ENCODE measurements around the gene RAB4B. TPM values are rescaled to one million over a fixed set of nuclear protein-coding genes. Genes with fewer than 3 reads are reported as not detected.
"Not testable (repeated sequence)": the region's sequence is repeated elsewhere in the genome, so short reads cannot be mapped to it uniquely, and the experiment has no call there.

Gene RAB4B, protein sequence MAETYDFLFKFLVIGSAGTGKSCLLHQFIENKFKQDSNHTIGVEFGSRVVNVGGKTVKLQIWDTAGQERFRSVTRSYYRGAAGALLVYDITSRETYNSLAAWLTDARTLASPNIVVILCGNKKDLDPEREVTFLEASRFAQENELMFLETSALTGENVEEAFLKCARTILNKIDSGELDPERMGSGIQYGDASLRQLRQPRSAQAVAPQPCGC
- total RNA-seq, result 10 to 100 TPM; 37.9 to 38.2 TPM

DNA sequence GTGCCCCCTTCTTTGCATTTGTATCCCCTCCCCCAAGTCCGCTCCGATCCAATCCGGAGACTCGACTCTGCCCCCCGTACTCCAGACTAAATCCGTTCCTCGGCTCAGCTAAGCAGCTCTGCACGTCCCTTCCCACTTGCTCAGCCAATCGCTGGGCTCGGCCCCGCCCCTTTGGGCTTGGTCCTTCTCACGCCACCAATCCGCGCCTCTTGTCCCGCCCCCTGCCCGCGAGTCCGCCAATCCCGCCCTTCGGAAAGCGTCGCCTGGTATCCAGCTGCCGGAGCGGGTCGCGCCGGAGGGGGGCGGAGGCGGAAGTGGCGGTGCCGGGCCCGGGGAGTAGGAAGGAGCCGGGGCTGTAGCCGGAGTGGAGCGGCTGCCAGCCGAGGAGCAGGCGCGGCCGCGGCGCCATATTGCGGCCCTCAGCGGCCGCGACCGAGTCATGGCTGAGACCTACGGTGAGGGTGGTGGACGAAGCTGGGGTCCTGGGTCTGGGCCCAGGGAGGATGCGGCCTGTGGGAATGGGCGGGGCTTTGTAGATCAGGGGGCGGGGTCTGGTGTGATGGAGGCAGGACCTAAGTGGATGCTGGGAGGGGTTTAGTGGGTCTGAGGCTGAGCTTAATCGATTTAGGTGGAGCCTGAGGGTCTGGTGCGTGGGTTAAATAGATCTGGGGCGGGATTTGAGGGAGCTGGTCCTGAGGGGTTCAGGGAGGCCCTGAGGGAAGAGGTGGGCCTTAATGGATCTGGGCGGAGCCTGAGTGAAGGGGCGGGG, at the start of gene RAB4B:
Gene RAB4B, plus strand, starts transcription at position 311 of the 769 bp plus-strand sequence. Its CDS starts 129 bp downstream, at position 440.
- Histone ChIP-seq H3K27ac (peak within 1 kb of the TSS; percentile 87 to 99), H3K27me3 (replicated peaks; ENCODE audit: insufficient read depth) (no peaks in the 10 kb centered on the region), H3K4me3 (peak within 1 kb of the TSS; percentile 70), H3K4me1 (ENCODE audit: control insufficient read depth in 1 of 2, low read depth in 2 of 2) (peaks cover 13 to 23% of the 10 kb centered on the region in 2 donors), H3K36me3 (no peaks in the 10 kb centered on the region), H3K9me3 (no peaks in the 10 kb centered on the region)
- peak; percentile 99 for DNase-seq (ENCODE audit: low spot score)
- TF ChIP-seq, protein P1, sequence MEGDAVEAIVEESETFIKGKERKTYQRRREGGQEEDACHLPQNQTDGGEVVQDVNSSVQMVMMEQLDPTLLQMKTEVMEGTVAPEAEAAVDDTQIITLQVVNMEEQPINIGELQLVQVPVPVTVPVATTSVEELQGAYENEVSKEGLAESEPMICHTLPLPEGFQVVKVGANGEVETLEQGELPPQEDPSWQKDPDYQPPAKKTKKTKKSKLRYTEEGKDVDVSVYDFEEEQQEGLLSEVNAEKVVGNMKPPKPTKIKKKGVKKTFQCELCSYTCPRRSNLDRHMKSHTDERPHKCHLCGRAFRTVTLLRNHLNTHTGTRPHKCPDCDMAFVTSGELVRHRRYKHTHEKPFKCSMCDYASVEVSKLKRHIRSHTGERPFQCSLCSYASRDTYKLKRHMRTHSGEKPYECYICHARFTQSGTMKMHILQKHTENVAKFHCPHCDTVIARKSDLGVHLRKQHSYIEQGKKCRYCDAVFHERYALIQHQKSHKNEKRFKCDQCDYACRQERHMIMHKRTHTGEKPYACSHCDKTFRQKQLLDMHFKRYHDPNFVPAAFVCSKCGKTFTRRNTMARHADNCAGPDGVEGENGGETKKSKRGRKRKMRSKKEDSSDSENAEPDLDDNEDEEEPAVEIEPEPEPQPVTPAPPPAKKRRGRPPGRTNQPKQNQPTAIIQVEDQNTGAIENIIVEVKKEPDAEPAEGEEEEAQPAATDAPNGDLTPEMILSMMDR (IDR thresholded peaks at IDR 0.05), result no peak
- ATAC-seq (ENCODE audit: insufficient number of reproducible peaks, low FRiP score, low read depth), result peak; percentile 93

DNA sequence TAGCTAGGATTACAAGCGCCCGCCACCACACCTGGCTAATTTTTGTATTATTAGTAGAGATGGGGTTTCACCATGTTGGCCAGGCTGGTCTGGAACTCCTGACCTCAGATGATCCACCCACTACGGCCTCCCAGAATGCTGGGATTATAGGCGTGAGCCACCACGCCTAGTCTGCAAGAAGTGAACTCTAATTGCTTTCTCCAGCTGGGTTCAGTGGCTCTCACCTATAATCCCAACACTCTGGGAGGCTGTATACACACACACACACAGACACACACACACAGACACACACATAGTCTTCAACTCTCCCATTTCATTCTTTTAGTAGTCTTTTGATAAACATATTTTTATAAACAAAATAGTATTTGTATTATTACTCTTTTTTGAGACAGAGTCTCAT, 48.0 kb upstream of the RAB4B start:
- DNase-seq (ENCODE audit: low spot score); ATAC-seq (ENCODE audit: insufficient number of reproducible peaks, low FRiP score, low read depth); H3K27me3 ChIP-seq (replicated peaks; ENCODE audit: insufficient read depth); H3K4me3 ChIP-seq; H3K9me3 ChIP-seq; H3K27ac ChIP-seq; H3K4me1 ChIP-seq (ENCODE audit: control insufficient read depth in 1 of 2, low read depth in 2 of 2): not testable (repeated sequence)
- peaks cover 78% of the 10 kb centered on the region for H3K36me3 ChIP-seq

DNA sequence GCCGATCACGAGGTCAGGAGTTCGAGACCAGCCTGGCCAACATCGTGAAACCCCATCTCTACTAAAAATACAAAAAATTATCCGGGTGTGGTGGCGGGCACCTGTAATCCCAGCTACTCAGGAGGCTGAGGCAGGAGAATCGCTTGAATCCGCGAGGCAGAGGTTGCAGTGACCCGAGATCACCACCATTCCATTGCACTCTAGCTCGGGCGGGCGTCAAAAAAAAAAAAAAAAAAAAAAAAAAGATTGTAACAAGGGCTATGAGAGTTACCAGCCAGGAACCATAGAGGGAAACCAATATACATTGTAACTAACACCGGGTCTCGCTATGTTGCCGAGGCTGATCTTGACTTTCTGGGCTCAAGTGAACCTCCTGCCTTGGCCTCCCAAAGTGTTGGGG, 45.7 kb upstream of the RAB4B start:
- ATAC-seq (ENCODE audit: insufficient number of reproducible peaks, low FRiP score, low read depth); H3K27ac ChIP-seq; H3K9me3 ChIP-seq; H3K4me3 ChIP-seq; H3K27me3 ChIP-seq (replicated peaks; ENCODE audit: insufficient read depth); DNase-seq (ENCODE audit: low spot score); H3K4me1 ChIP-seq (ENCODE audit: control insufficient read depth in 1 of 2, low read depth in 2 of 2): not testable (repeated sequence)
- peaks cover 85% of the 10 kb centered on the region for H3K36me3 ChIP-seq

DNA sequence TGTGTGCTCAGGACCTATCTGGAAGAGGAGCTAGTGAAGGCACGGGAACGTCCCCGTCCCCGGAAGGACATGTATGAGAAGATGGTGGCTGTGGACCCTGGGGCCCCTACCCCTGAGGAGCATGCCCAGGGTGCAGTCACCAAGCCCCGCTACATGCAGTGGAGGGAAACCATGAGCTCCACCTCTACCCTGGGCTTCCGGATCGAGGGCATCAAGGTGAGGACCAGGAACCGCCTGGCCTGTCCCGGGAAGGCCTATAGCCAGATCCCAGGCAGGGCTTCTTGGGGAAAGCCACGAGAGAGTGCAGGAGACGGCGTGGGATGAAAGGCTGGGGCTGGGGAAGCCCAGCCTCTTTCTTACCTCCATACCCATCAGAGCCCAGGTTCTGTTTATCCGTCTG, 44.9 kb upstream of the RAB4B start:
- TF ChIP-seq, protein P1 (IDR thresholded peaks at IDR 0.05), result no peak
- no peak for ATAC-seq (ENCODE audit: insufficient number of reproducible peaks, low FRiP score, low read depth)
- Histone ChIP-seq H3K4me3 (no peak overlapping the region), H3K27ac (no peak overlapping the region), H3K27me3 (replicated peaks; ENCODE audit: insufficient read depth) (no peaks in the 10 kb centered on the region), H3K36me3 (peaks cover 82% of the 10 kb centered on the region), H3K9me3 (no peaks in the 10 kb centered on the region), H3K4me1 (ENCODE audit: control insufficient read depth in 1 of 2, low read depth in 2 of 2) (no peaks in the 10 kb centered on the region)
- no peak for DNase-seq (ENCODE audit: low spot score)

DNA sequence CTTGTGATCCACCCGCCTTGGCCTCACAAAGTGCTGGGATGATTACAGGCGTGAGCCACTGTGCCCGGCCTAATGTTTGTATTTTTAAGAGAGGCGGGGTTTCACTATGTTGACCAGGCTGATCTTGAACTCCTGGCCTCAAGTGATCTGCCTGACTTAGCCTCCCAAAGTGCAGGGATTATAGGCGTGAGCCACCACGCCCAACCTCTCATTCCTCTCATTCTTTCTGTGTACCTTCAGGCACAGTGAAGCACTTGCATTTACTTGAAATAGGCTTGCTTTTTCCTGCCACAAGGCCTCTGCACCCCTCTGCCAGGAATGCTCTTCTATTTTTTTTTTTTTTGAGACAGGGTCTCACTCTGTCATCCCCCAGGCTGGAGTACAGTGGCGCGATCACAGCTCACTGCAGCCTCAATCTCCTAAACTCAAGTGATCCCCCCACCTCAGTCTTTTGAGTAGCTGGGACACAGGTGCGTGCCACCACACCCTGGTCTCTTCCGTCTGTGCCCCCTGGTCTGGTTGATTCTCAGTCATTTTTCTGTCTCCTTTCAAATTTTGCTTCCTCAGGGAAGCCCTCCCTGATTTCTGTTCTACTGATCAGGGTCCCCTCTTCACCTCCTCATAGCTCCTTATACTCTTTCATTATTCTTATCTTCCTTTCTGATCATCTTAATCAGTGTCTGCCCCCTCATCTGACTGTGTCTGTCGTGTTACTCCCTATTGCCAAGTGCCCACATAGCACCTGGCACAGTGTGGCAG, 42.9 kb upstream of the RAB4B start:
- TF ChIP-seq, protein P1 (IDR thresholded peaks at IDR 0.05), result no peak
- DNase-seq (ENCODE audit: low spot score), result no peak
- Histone ChIP-seq H3K27me3 (replicated peaks; ENCODE audit: insufficient read depth) (no peaks in the 10 kb centered on the region), H3K27ac (no peak overlapping the region), H3K4me1 (ENCODE audit: control insufficient read depth in 1 of 2, low read depth in 2 of 2) (peaks cover 0 to 6% of the 10 kb centered on the region in 2 donors), H3K36me3 (peaks cover 76% of the 10 kb centered on the region), H3K4me3 (no peak overlapping the region), H3K9me3 (no peaks in the 10 kb centered on the region)
- no peak for ATAC-seq (ENCODE audit: insufficient number of reproducible peaks, low FRiP score, low read depth)

DNA sequence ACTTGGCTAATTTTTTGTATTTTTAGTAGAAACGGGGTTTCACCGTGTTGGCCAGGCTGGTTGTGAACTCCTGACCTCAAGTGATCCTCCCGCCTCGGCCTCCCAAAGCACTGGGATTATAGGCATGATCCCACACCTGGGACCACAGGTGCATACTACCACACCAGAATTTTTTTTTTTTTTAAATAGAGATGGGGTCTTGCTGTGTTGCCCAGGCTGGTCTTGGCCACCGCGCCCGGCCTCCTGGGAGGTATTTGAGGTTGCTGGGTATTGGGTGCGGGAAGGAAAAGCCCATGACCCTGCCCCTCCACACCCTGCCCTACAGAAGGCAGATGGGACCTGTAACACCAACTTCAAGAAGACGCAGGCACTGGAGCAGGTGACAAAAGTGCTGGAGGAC, 41.4 kb upstream of the RAB4B start:
- no peak for ATAC-seq (ENCODE audit: insufficient number of reproducible peaks, low FRiP score, low read depth)
- Histone ChIP-seq H3K4me1 (ENCODE audit: control insufficient read depth in 1 of 2, low read depth in 2 of 2) (peaks cover 0 to 18% of the 10 kb centered on the region in 2 donors), H3K27ac (no peak overlapping the region), H3K9me3 (no peaks in the 10 kb centered on the region), H3K4me3 (no peak overlapping the region), H3K36me3 (peaks cover 63% of the 10 kb centered on the region), H3K27me3 (replicated peaks; ENCODE audit: insufficient read depth) (no peaks in the 10 kb centered on the region)
- no peak for DNase-seq (ENCODE audit: low spot score)
- TF ChIP-seq, protein P1 (IDR thresholded peaks at IDR 0.05), result no peak
